GM18520 (cell line): ENCODE measurements around the gene PCDHB16.
"Not testable (repeated sequence)": the region's sequence is repeated elsewhere in the genome, so short reads cannot be mapped to it uniquely, and the experiment has no call there.

Experiments
- ATAC-seq: cut with Tn5 transposase; IDR thresholded peaks from one replicate; pipeline ENCODE4 v1.9.1; 2021; ENCODE audit not compliant: unreplicated experiment

Gene PCDHB16

DNA sequence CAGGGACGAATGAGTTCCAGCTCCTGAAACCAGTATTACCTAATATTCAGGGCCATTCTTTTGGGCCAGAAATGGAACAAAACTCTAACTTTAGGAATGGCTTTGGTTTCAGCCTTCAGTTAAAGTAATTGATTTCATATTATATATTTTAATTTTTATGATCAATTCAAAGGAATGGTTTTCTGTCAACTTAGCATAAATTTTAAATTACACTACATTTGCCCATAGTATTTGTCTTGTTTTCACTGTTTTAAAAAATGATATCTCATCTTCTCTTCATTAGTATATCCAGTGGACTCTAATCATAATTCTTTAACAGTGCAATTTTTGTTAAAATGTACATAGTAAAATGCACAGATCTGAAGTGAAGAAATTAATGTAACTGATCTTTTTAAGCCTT lies 1.9 kb upstream of the PCDHB16 start:
- ATAC-seq, result no peak

DNA sequence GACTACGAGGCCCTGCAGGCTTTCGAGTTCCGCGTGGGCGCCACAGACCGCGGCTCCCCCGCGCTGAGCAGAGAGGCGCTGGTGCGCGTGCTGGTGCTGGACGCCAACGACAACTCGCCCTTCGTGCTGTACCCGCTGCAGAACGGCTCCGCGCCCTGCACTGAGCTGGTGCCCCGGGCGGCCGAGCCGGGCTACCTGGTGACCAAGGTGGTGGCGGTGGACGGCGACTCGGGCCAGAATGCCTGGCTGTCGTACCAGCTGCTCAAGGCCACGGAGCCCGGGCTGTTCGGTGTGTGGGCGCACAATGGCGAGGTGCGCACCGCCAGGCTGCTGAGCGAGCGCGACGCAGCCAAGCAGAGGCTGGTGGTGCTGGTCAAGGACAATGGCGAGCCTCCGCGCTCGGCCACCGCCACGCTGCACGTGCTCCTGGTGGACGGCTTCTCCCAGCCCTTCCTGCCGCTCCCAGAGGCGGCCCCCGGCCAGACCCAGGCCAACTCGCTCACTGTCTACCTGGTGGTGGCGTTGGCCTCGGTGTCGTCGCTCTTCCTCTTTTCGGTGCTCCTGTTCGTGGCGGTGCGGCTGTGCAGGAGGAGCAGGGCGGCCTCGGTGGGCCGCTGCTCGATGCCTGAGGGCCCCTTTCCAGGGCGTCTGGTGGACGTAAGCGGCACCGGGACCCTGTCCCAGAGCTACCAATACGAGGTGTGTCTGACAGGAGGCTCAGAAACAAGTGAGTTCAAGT lies 2.1 kb downstream of the PCDHB16 start:
- ATAC-seq, result not testable (repeated sequence)

DNA sequence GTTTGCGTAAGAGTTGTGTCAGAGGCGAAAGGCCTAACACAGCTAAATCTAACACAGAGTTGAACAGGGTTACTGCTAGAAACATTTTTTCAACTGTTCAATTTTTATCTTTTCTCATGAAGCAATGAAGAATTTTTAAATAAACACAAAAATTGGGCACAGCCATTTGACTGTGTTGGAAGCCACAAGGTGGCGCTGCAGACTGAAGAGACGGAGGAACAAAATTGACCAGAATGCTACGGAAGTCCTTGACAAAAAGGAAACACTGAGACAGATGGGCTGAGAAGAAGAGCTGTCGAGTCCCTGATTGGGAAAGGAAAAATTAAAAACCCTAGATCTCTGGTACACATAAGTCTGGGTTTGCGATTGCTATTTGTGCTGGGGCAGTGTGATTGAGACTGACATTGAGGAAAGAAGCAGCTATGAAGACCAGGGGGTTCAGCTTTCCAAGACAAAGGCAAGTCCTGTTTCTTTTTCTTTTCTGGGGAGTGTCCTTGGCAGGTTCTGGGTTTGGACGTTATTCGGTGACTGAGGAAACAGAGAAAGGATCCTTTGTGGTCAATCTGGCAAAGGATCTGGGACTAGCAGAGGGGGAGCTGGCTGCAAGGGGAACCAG lies 4.8 kb downstream of the PCDHB16 start, which contains the start of gene PCDHB9:
Gene PCDHB9, plus strand, starts transcription at position 265 of the 616 bp plus-strand sequence. Its CDS starts 158 bp downstream, at position 423.
- ATAC-seq, result no peak

DNA sequence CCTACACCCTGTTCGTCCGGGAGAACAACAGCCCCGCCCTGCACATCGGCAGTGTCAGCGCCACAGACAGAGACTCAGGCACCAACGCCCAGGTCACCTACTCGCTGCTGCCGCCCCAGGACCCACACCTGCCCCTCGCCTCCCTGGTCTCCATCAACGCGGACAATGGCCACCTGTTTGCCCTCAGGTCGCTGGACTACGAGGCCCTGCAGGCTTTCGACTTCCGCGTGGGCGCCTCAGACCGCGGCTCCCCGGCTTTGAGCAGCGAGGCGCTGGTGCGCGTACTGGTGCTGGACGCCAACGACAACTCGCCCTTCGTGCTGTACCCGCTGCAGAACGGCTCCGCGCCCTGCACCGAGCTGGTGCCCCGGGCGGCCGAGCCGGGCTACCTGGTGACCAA lies 6.5 kb downstream of the PCDHB16 start:
- ATAC-seq, result not testable (repeated sequence)

- not testable (repeated sequence) for ATAC-seq
Measured at GRCh38 chr5:141189131-141189530, 6.9 kb downstream of the PCDHB16 start.

DNA sequence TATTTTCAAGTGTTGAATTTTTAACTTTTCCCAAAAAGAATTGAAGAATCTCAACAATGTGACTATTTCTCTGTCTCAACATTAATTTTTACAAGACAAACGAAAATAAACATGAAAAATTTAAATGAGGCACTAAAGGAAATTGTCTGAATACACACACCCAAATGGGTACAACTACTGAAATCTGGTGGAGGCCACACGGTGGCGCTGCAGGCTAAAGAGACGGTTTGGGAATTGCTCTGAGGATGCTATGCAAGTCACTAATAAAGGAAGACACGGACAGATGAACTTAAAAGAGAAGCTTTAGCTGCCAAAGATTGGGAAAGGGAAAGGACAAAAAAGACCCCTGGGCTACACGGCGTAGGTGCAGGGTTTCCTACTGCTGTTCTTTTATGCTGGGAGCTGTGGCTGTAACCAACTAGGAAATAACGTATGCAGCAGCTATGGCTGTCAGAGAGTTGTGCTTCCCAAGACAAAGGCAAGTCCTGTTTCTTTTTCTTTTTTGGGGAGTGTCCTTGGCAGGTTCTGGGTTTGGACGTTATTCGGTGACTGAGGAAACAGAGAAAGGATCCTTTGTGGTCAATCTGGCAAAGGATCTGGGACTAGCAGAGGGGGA lies 10.0 kb downstream of the PCDHB16 start, which contains the start of gene PCDHB10:
Gene PCDHB10, plus strand, starts transcription at position 244 of the 616 bp plus-strand sequence. Its CDS starts 200 bp downstream, at position 444.
- ATAC-seq, result no peak

DNA sequence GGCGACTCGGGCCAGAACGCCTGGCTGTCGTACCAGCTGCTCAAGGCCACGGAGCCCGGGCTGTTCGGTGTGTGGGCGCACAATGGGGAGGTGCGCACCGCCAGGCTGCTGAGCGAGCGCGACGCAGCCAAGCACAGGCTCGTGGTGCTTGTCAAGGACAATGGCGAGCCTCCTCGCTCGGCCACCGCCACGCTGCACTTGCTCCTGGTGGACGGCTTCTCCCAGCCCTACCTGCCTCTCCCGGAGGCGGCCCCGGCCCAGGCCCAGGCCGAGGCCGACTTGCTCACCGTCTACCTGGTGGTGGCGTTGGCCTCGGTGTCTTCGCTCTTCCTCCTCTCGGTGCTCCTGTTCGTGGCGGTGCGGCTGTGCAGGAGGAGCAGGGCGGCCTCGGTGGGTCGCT lies 12.1 kb downstream of the PCDHB16 start:
- ATAC-seq, result not testable (repeated sequence)

GRCh38 chr5:141196363-141196762 lies 14.2 kb downstream of the PCDHB16 start:
- no peak for ATAC-seq

GRCh38 chr5:141199359-141200235 lies 17.4 kb downstream of the PCDHB16 start, which contains the start of gene PCDHB11:
TSS of gene PCDHB11 (plus strand) at chr5:141199627. CDS start at chr5:141199775, 148 bp downstream.
- no peak for ATAC-seq

DNA sequence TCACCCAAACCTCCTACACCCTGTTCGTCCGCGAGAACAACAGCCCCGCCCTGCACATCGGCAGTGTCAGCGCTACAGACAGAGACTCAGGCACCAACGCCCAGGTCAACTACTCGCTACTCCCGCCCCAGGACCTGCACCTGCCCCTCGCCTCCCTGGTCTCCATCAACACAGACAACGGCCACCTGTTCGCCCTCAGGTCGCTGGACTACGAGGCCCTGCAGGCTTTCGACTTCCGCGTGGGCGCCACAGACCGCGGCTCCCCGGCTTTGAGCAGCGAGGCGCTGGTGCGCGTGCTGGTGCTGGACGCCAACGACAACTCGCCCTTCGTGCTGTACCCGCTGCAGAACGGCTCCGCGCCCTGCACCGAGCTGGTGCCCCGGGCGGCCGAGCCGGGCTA lies 18.9 kb downstream of the PCDHB16 start:
- ATAC-seq, result not testable (repeated sequence)

DNA sequence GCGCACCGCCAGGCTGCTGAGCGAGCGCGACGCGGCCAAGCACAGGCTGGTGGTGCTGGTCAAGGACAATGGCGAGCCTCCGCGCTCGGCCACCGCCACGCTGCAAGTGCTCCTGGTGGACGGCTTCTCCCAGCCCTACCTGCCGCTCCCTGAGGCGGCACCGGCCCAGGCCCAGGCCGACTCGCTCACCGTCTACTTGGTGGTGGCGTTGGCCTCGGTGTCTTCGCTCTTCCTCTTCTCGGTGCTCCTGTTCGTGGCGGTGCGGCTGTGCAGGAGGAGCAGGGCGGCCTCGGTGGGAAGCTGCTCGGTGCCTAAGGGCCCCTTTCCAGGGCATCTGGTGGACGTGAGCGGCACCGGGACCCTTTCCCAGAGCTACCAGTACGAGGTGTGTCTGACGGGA lies 19.5 kb downstream of the PCDHB16 start:
- not testable (repeated sequence) for ATAC-seq

- no peak for ATAC-seq
Measured at GRCh38 chr5:141208478-141208877, 26.3 kb downstream of the PCDHB16 start, which contains the start of gene PCDHB12. TSS of gene PCDHB12 (plus strand) at chr5:141208719. CDS start at chr5:141208908, 189 bp downstream.

- ATAC-seq, result not testable (repeated sequence)
Measured at GRCh38 chr5:141210281-141210680, 28.1 kb downstream of the PCDHB16 start.

- ATAC-seq, result not testable (repeated sequence)
Measured at GRCh38 chr5:141210849-141211248, 28.7 kb downstream of the PCDHB16 start.

GRCh38 chr5:141213656-141214339 lies 31.6 kb downstream of the PCDHB16 start, which contains the start of gene PCDHB13:
TSS of gene PCDHB13 (plus strand) at chr5:141213919. CDS start at chr5:141214124, 205 bp downstream.
- not testable (repeated sequence) for ATAC-seq

DNA sequence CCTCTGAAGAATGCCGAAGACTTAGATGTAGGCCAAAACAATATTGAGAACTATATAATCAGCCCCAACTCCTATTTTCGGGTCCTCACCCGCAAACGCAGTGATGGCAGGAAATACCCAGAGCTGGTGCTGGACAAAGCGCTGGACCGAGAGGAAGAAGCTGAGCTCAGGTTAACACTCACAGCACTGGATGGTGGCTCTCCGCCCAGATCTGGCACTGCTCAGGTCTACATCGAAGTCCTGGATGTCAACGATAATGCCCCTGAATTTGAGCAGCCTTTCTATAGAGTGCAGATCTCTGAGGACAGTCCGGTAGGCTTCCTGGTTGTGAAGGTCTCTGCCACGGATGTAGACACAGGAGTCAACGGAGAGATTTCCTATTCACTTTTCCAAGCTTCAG lies 32.4 kb downstream of the PCDHB16 start:
- not testable (repeated sequence) for ATAC-seq

DNA sequence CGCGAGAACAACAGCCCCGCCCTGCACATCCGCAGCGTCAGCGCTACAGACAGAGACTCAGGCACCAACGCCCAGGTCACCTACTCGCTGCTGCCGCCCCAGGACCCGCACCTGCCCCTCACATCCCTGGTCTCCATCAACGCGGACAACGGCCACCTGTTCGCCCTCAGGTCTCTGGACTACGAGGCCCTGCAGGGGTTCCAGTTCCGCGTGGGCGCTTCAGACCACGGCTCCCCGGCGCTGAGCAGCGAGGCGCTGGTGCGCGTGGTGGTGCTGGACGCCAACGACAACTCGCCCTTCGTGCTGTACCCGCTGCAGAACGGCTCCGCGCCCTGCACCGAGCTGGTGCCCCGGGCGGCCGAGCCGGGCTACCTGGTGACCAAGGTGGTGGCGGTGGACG lies 33.3 kb downstream of the PCDHB16 start:
- not testable (repeated sequence) for ATAC-seq

GRCh38 chr5:141216035-141216434 lies 33.8 kb downstream of the PCDHB16 start:
- ATAC-seq, result not testable (repeated sequence)

DNA sequence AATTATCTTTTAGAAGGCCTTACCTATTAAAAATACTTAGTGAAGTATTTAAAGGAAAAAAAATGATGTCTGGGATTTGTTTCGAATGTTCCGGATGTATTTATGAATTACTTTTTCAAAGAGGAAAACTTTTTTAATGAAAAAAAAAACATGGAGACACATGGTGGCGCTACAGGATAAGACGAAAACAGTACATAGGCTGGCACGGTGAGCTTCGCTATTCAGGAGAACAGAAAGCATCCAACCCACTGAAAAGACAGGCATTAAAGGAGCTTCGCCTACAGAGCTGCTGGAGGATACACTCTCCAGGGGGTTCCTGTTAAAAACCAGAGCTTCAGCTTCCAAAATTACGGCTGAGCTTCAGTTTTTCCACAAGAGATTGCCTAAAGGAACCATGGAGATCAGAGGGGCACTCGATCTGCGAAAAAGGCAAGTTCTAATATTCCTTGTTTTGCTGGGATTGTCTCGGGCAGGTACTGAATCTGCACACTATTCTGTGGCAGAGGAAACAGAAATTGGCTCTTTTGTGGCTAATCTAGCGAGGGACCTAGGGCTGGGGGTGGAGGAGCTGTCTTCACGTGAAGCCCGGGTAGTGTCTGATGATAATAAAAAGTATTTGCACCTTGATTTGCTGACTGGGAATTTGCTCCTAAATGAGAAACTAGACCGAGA lies 41.1 kb downstream of the PCDHB16 start, which contains the start of gene PCDHB14:
Gene PCDHB14, plus strand, starts transcription at position 232 of the 672 bp plus-strand sequence. Its CDS starts 163 bp downstream, at position 395.
- ATAC-seq, result no peak
